Retinal pigment epithelial cell (primary cell): Measurements from ENCODE around the gene EIF2AK2.
"Not testable (repeated sequence)": the region's sequence is repeated elsewhere in the genome, so short reads cannot be mapped to it uniquely, and the experiment has no call there.

Source experiments
- DNase-seq: peaks from one replicate; pipeline ENCODE4 v3.0.0-alpha.2; 2010; ENCODE audit warnings: low read depth
- H3K4me3 ChIP-seq: 2 replicates; pipeline ENCODE4 v1.5.1; 2011; ENCODE audit warnings: mild to moderate bottlenecking, low read length, control low read depth, moderate library complexity
- TF ChIP-seq, protein P1 (sequence below): conservative IDR thresholded peaks from 2 replicates; pipeline ENCODE4 v1.5.1; 2011; ENCODE audit warnings: low read depth, low read length, control low read depth, inconsistent platforms

The EIF2AK2 gene

GRCh38 chr2:37196320-37197195 is 39.8 kb upstream of the EIF2AK2 start, which contains the start of gene CEBPZOS:
CEBPZOS (plus strand) TSS chr2:37196496; CDS start chr2:37199705, 3,209 bp downstream.
- H3K4me3 ChIP-seq = peak within 1 kb of the TSS; percentile 81
- DNase-seq = peak; percentile 23
- TF ChIP-seq, protein P1, sequence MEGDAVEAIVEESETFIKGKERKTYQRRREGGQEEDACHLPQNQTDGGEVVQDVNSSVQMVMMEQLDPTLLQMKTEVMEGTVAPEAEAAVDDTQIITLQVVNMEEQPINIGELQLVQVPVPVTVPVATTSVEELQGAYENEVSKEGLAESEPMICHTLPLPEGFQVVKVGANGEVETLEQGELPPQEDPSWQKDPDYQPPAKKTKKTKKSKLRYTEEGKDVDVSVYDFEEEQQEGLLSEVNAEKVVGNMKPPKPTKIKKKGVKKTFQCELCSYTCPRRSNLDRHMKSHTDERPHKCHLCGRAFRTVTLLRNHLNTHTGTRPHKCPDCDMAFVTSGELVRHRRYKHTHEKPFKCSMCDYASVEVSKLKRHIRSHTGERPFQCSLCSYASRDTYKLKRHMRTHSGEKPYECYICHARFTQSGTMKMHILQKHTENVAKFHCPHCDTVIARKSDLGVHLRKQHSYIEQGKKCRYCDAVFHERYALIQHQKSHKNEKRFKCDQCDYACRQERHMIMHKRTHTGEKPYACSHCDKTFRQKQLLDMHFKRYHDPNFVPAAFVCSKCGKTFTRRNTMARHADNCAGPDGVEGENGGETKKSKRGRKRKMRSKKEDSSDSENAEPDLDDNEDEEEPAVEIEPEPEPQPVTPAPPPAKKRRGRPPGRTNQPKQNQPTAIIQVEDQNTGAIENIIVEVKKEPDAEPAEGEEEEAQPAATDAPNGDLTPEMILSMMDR = no peak

DNA sequence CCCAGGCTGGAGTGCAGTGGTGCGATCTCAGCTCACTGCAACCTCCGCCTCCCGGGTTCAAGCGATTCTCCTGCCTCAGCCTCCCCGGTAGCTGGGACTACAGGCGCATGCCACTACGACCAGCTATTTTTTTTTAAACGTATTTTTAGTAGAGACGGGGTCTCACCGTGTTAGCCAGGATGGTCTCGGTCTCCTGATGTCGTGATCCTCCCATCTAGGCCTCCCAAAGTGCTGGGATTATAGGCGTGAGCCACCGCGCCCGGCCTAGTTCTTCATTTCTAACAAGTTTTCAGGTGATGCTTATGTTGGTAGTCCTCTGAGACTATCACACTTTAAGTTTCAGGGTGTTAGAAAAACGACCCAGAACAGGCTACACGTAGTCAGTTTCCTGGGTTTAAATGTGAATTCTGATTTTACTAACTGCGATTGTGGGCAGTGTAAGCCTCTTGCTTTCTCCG is 39.1 kb upstream of the EIF2AK2 start:
- peak overlapping the region; percentile 81 for H3K4me3 ChIP-seq

DNA sequence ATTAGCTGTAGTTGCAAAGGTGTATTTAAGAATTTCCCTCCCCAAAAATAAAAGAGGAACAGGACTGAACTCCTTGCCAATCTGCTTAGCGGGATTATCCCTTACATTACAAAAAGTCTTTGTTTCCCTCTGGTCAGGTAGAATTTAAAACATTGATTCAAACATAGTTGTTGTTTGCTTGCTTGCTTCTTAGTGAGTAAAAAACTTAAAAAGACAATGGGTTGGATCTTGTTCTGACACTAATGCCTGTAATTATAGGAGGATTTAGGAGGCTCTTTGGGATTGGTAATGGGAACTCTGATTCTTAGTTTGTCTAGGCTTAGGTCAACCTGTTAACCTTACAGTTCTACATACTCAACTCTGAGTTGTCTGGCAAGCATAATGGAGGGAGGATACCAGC is 35.8 kb upstream of the EIF2AK2 start:
- TF ChIP-seq, protein P1 = no peak
- H3K4me3 ChIP-seq = no peak overlapping the region
- no peak for DNase-seq

More for the DNA sequence above, 39.1 kb upstream of the EIF2AK2 start:
- not testable (repeated sequence) for DNase-seq

- DNase-seq = no peak
- H3K4me3 ChIP-seq = no peak overlapping the region
- TF ChIP-seq, protein P1 = no peak
Measured at GRCh38 chr2:37191747-37192146, 35.0 kb upstream of the EIF2AK2 start.

DNA sequence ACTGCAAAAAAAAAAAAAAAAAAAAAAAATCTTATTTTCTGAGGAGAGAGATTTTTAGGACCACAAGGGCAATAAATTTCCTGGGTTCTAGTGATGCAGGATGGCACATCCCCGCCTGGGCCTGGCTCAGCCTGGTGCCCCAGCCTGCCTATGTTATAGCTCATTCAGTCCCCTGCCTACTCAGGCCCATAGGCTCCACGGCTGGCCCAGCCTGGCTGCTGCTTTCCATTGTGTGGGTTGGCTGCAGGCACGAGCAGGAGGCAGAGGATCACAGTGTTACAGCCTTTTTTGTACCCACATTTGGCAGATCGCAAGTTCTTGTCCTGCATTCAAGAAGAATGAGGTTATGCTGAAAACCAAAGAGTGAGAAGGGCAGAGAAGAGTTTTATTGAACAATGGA is 34.5 kb upstream of the EIF2AK2 start:
- TF ChIP-seq, protein P1 = no peak
- H3K4me3 ChIP-seq = no peak overlapping the region
- DNase-seq = no peak

- no peak overlapping the region for H3K4me3 ChIP-seq
- DNase-seq = no peak
- TF ChIP-seq, protein P1 = no peak
Measured at GRCh38 chr2:37190290-37190689, 33.5 kb upstream of the EIF2AK2 start.

DNA sequence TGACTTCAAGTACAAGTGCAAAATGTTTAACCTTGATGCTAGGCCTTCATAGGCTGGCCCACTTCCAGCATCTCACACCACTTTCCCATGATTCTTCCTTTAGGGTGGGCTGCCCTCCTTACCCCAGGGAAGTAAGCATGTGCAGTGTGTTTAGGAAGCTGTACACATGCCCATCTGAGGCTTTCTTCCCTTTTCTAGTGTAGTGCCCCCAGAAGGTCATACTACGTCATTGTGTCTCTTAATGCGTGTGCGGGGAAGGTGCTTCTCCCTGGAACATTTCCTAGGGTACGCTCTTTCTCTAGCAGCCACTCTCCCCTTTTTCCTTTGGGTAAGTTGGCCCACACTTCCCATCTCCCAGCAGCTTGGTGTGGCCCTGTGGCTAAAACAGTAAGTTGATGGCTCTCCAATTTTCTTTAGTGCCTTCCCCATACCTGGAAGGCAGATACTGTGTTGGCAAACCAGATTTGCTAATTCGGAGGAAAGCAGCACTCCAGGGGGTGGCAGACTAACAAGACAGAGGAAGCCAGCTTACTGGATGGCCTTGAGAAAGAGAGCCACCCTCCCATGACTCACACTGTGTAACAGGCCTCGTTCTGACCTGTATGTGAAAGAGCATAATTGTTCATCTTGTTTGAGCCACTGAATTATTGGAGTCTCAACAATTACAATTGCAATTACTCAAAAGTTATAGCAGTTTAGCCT is 32.8 kb upstream of the EIF2AK2 start:
- DNase-seq = peak; percentile 62
- TF ChIP-seq, protein P1 = no peak
- no peak overlapping the region for H3K4me3 ChIP-seq
